ENCODE measurements around the gene RBP5. TPM values are rescaled to one million over a fixed set of nuclear protein-coding genes. Genes with fewer than 3 reads are reported as not detected.
A peak's percentile ranks its signal among the peaks of the same experiment; 100 is the strongest.

The RBP5 gene
- total RNA-seq, result not detected

GRCh38 chr12:7128681-7129286 is at the start of gene RBP5:
Gene RBP5, minus strand, starts transcription at chr12:7128889. Its CDS starts 114 bp downstream, at chr12:7128775.
- no peaks in the 10 kb centered on the region for H3K9me3 Mint-ChIP-seq
- no peak within 1 kb of the TSS for H3K27ac Mint-ChIP-seq
- DNase-seq (ENCODE audit: low spot score in 2 of 2), result peak in 1 of 2 donors; percentile 51
- ATAC-seq, result no peak
- no peaks in the 10 kb centered on the region for H3K36me3 Mint-ChIP-seq

GRCh38 chr12:7178481-7178880 is 49.8 kb upstream of the RBP5 start:
- no peaks in the 10 kb centered on the region for H3K36me3 Mint-ChIP-seq
- H3K9me3 Mint-ChIP-seq, result peaks cover 0 to 3% of the 10 kb centered on the region in 2 donors
- DNase-seq (ENCODE audit: low spot score in 2 of 2) (no peak), ATAC-seq (no peak)
- no peak overlapping the region for H3K27ac Mint-ChIP-seq

- Mint-ChIP-seq H3K9me3 (peaks cover 0 to 9% of the 10 kb centered on the region in 2 donors), H3K36me3 (peaks cover 0 to 6% of the 10 kb centered on the region in 2 donors), H3K27ac (no peak overlapping the region)
- ATAC-seq (no peak), DNase-seq (ENCODE audit: low spot score in 2 of 2) (no peak)
These were observed 47.9 kb upstream of the RBP5 start for GRCh38 chr12:7176595-7176994.

- Mint-ChIP-seq H3K36me3 (peaks cover 0 to 12% of the 10 kb centered on the region in 2 donors), H3K27ac (no peak overlapping the region), H3K9me3 (peaks cover 0 to 13% of the 10 kb centered on the region in 2 donors)
- ATAC-seq, result no peak
- DNase-seq (ENCODE audit: low spot score in 2 of 2), result no peak
These were observed 46.8 kb upstream of the RBP5 start for GRCh38 chr12:7175493-7175892.

GRCh38 chr12:7171854-7172253 is 43.2 kb upstream of the RBP5 start:
- H3K27ac Mint-ChIP-seq, result no peak overlapping the region
- peaks cover 10 to 42% of the 10 kb centered on the region in 2 donors for H3K36me3 Mint-ChIP-seq
- ATAC-seq (no peak), DNase-seq (ENCODE audit: low spot score in 2 of 2) (no peak)
- peaks cover 19 to 40% of the 10 kb centered on the region in 2 donors for H3K9me3 Mint-ChIP-seq

- Mint-ChIP-seq H3K9me3 (peaks cover 19 to 39% of the 10 kb centered on the region in 2 donors), H3K36me3 (peaks cover 10 to 46% of the 10 kb centered on the region in 2 donors), H3K27ac (no peak overlapping the region)
- no peak for ATAC-seq
- DNase-seq (ENCODE audit: low spot score in 2 of 2), result no peak
These were observed 41.3 kb upstream of the RBP5 start for GRCh38 chr12:7169951-7170350.

- Mint-ChIP-seq H3K36me3 (peaks cover 0 to 10% of the 10 kb centered on the region in 2 donors), H3K9me3 (peaks cover 7 to 11% of the 10 kb centered on the region in 2 donors), H3K27ac (no peak overlapping the region)
- peak in 1 of 2 donors; percentile 12 for DNase-seq (ENCODE audit: low spot score in 2 of 2)
- peak; percentile 50 to 71 for ATAC-seq
These were observed 34.0 kb upstream of the RBP5 start for GRCh38 chr12:7162691-7163114.

- no peak for DNase-seq (ENCODE audit: low spot score in 2 of 2)
- H3K9me3 Mint-ChIP-seq, result peaks cover 0 to 2% of the 10 kb centered on the region in 2 donors
- ATAC-seq, result no peak
- H3K36me3 Mint-ChIP-seq, result peaks cover 0 to 3% of the 10 kb centered on the region in 2 donors
- peak overlapping the region in 1 of 2 donors; percentile 61 for H3K27ac Mint-ChIP-seq
These were observed 33.1 kb upstream of the RBP5 start for GRCh38 chr12:7161811-7162210.

GRCh38 chr12:7161327-7161726 is 32.6 kb upstream of the RBP5 start:
- H3K36me3 Mint-ChIP-seq, result no peaks in the 10 kb centered on the region

GRCh38 chr12:7160183-7160582 is 31.5 kb upstream of the RBP5 start:
- H3K27ac Mint-ChIP-seq, result no peak overlapping the region
- no peaks in the 10 kb centered on the region for H3K36me3 Mint-ChIP-seq
- no peaks in the 10 kb centered on the region for H3K9me3 Mint-ChIP-seq
- DNase-seq (ENCODE audit: low spot score in 2 of 2) (no peak), ATAC-seq (no peak)

More at GRCh38 chr12:7161327-7161726, 32.6 kb upstream of the RBP5 start:
- DNase-seq (ENCODE audit: low spot score in 2 of 2) (no peak), ATAC-seq (no peak)
- no peak overlapping the region for H3K27ac Mint-ChIP-seq
- no peaks in the 10 kb centered on the region for H3K9me3 Mint-ChIP-seq

GRCh38 chr12:7158781-7159609 is 30.3 kb upstream of the RBP5 start:
- Mint-ChIP-seq H3K27ac (no peak overlapping the region), H3K9me3 (no peaks in the 10 kb centered on the region), H3K36me3 (no peaks in the 10 kb centered on the region)
- DNase-seq (ENCODE audit: low spot score in 2 of 2), result no peak
- no peak for ATAC-seq

- H3K9me3 Mint-ChIP-seq, result no peaks in the 10 kb centered on the region
- ATAC-seq (no peak), DNase-seq (ENCODE audit: low spot score in 2 of 2) (no peak)
- H3K36me3 Mint-ChIP-seq, result no peaks in the 10 kb centered on the region
- peak overlapping the region; percentile 3 to 23 for H3K27ac Mint-ChIP-seq
These were observed 28.7 kb upstream of the RBP5 start for GRCh38 chr12:7157391-7157790.

- no peaks in the 10 kb centered on the region for H3K9me3 Mint-ChIP-seq
These were observed 27.8 kb upstream of the RBP5 start for GRCh38 chr12:7156259-7157197.

GRCh38 chr12:7155471-7156034 is 26.9 kb upstream of the RBP5 start:
- ATAC-seq (no peak), DNase-seq (ENCODE audit: low spot score in 2 of 2) (no peak)
- no peaks in the 10 kb centered on the region for H3K36me3 Mint-ChIP-seq
- H3K9me3 Mint-ChIP-seq, result no peaks in the 10 kb centered on the region
- peak overlapping the region in 1 of 2 donors; percentile 16 for H3K27ac Mint-ChIP-seq

More at GRCh38 chr12:7156259-7157197, 27.8 kb upstream of the RBP5 start:
- Mint-ChIP-seq H3K27ac (no peak overlapping the region), H3K36me3 (no peaks in the 10 kb centered on the region)
- ATAC-seq (no peak), DNase-seq (ENCODE audit: low spot score in 2 of 2) (no peak)

GRCh38 chr12:7154901-7155470 is 26.3 kb upstream of the RBP5 start:
- Mint-ChIP-seq H3K27ac (no peak overlapping the region), H3K36me3 (no peaks in the 10 kb centered on the region), H3K9me3 (no peaks in the 10 kb centered on the region)
- DNase-seq (ENCODE audit: low spot score in 2 of 2), result no peak
- no peak for ATAC-seq

GRCh38 chr12:7154042-7154441 is 25.4 kb upstream of the RBP5 start:
- Mint-ChIP-seq H3K9me3 (no peaks in the 10 kb centered on the region), H3K27ac (no peak overlapping the region), H3K36me3 (no peaks in the 10 kb centered on the region)
- no peak for DNase-seq (ENCODE audit: low spot score in 2 of 2)
- no peak for ATAC-seq

All from activated naive CD4-positive, alpha-beta T cell treated with anti-CD3 and anti-CD28 coated beads, Interleukin-2, amount 50 U/mL, for 72 hours (primary cell).